AG09309 (cell line): Measurements from ENCODE around the gene GALNT15.
A peak's percentile ranks its signal among the peaks of the same experiment; 100 is the strongest.

Source experiments
- DNase-seq: peaks from one replicate; pipeline ENCODE4 v3.0.0-alpha.2; 2010; ENCODE audit warnings: low read depth
- H3K4me3 ChIP-seq: 2 replicates; pipeline ENCODE4 v1.5.1; 2011; ENCODE audit warnings: mild to moderate bottlenecking, low read depth, low read length, moderate library complexity; ENCODE audit not compliant: control insufficient read depth
- CTCF ChIP-seq: IDR thresholded peaks from 2 replicates; pipeline ENCODE4 v1.5.1; 2011; ENCODE audit warnings: mild to moderate bottlenecking, low read depth, low read length, inconsistent platforms; ENCODE audit not compliant: insufficient read depth, control insufficient read depth; ENCODE audit errors: missing control alignments

GALNT15 gene

GRCh38 chr3:16239086-16239770 is 64.7 kb downstream of the GALNT15 start:
- no peak for DNase-seq
- TF ChIP-seq CTCF, result no peak
- H3K4me3 ChIP-seq, result no peak overlapping the region

GRCh38 chr3:16239780-16240179 is 65.3 kb downstream of the GALNT15 start:
- H3K4me3 ChIP-seq, result no peak overlapping the region
- DNase-seq, result no peak
- TF ChIP-seq CTCF, result no peak

GRCh38 chr3:16240229-16241023 is 65.9 kb downstream of the GALNT15 start:
- peak; percentile 42 for DNase-seq
- TF ChIP-seq CTCF, result no peak
- no peak overlapping the region for H3K4me3 ChIP-seq

- DNase-seq, result no peak
- TF ChIP-seq CTCF, result no peak
- no peak overlapping the region for H3K4me3 ChIP-seq
Measured at GRCh38 chr3:16241225-16241624, 66.7 kb downstream of the GALNT15 start.

- no peak for DNase-seq
- TF ChIP-seq CTCF, result no peak
- no peak overlapping the region for H3K4me3 ChIP-seq
Measured at GRCh38 chr3:16242177-16242576, 67.7 kb downstream of the GALNT15 start.

GRCh38 chr3:16243706-16244490 is 69.4 kb downstream of the GALNT15 start:
- no peak overlapping the region for H3K4me3 ChIP-seq
- TF ChIP-seq CTCF, result no peak
- no peak for DNase-seq
